ENCODE results near the gene LDLRAD4. TPM values are rescaled to one million over a fixed set of nuclear protein-coding genes. Genes with fewer than 3 reads are reported as not detected.

LDLRAD4 gene
- total RNA-seq, 1 donor from 2014 or later, result 34.1 TPM

DNA sequence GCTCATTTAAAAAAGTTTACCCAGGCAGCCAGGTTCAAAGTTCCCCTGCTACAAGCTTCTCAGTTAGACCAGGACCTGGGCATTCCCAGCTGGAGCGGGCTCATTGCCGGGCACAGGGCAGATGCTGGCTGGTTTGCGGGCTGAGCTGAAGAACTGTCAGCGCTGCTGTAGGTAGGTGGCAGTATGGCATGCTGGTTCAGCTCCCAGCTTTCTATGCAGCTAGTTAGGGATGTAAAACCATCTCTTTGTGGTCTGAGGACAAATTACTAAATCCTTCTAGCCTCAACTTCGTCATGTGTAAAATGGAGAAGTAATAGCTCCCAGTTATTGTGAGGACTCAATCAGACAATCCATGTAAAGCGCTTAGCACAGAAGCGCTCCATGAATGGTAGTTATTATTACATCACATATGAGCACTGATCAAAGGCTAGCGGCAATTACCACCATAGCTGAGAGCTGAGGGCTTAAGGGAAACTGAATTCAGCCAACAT, 2.4 kb upstream of the LDLRAD4 start:
- Mint-ChIP-seq H3K4me3 (ENCODE audit: unreplicated experiment) (peak overlapping the region; percentile 92), H3K4me1 (ENCODE audit: unreplicated experiment) (peaks cover 25% of the 10 kb centered on the region), H3K36me3 (ENCODE audit: low read depth, unreplicated experiment) (peaks cover 4% of the 10 kb centered on the region), H3K9me3 (ENCODE audit: unreplicated experiment) (no peaks in the 10 kb centered on the region), H3K27me3 (ENCODE audit: unreplicated experiment) (peaks cover 13% of the 10 kb centered on the region), H3K27ac (ENCODE audit: unreplicated experiment) (peak overlapping the region; percentile 64)
- peak; percentile 58 for DNase-seq (ENCODE audit: low spot score)
- TF ChIP-seq, protein P1, sequence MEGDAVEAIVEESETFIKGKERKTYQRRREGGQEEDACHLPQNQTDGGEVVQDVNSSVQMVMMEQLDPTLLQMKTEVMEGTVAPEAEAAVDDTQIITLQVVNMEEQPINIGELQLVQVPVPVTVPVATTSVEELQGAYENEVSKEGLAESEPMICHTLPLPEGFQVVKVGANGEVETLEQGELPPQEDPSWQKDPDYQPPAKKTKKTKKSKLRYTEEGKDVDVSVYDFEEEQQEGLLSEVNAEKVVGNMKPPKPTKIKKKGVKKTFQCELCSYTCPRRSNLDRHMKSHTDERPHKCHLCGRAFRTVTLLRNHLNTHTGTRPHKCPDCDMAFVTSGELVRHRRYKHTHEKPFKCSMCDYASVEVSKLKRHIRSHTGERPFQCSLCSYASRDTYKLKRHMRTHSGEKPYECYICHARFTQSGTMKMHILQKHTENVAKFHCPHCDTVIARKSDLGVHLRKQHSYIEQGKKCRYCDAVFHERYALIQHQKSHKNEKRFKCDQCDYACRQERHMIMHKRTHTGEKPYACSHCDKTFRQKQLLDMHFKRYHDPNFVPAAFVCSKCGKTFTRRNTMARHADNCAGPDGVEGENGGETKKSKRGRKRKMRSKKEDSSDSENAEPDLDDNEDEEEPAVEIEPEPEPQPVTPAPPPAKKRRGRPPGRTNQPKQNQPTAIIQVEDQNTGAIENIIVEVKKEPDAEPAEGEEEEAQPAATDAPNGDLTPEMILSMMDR (IDR thresholded peaks at IDR 0.05; ENCODE audit: unreplicated experiment), result peak; percentile 16

DNA sequence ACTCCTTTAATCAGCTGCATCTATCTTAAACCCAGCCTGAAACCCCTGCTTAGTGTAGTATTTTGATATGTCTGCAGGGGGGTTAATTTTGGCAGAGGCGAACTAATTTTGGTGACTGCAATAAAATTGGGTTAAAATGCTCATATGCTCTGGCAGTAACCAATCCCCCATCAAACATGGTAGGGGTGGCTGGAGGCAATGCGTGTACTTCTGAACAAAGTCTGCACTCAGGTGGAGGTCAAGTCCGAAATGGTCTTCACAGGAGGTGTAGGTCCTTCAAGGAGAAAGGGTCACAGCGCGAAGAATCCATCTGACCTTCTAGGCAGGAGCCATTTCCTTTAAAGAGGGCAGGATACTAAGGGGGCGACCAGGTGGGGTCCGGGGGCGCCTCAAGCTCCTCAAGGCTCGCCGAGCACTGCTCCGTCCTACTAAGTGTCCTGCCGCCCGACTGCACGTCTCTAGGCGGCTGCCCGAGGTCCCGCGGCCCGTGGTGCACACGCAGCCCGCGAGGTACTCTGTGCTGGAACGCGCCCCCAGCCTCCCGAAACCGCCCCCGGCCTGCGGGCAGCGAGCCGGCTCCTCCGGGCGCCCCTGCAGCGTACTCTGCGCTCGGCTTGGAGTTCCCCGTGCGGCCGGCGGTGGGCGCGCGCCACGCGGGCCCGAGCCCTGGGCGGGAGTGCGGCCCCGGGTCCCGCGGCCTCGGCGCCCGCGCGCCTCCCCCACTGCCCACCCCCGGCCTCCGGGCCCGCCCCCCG, 1.7 kb upstream of the LDLRAD4 start:
- peak; percentile 68 for DNase-seq (ENCODE audit: low spot score)
- Mint-ChIP-seq H3K4me3 (ENCODE audit: unreplicated experiment) (peak overlapping the region; percentile 92), H3K27ac (ENCODE audit: unreplicated experiment) (peak overlapping the region; percentile 64), H3K27me3 (ENCODE audit: unreplicated experiment) (peaks cover 13% of the 10 kb centered on the region), H3K36me3 (ENCODE audit: low read depth, unreplicated experiment) (peaks cover 4% of the 10 kb centered on the region), H3K4me1 (ENCODE audit: unreplicated experiment) (peaks cover 33% of the 10 kb centered on the region), H3K9me3 (ENCODE audit: unreplicated experiment) (no peaks in the 10 kb centered on the region)
- TF ChIP-seq, protein P1 (IDR thresholded peaks at IDR 0.05; ENCODE audit: unreplicated experiment), result peak; percentile 11

DNA sequence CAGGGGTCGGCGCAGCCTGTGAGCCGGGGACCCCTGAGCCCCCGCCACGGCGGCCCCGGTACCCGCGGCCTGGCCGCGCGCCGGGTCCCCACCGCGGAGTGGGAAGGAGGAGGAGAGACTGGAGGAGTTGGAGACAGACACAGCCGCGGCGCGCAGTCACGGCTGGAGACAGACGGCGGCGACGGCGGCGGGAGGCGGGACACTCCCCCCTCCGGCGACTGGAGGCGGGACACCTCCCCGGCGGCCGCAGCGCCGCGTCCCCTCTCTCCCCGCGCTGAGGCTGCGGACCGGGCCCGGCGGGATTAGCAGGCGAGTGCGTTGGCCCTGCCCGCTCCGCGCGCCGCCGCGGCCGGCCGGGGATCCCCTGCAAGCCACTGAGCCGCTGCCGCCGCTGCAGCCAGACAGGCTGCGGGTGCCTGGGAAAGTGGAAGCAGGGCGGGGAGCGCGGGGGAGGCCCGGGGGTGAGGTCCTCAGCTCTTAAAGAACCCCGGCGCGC, 1.0 kb upstream of the LDLRAD4 start:
- no peaks in the 10 kb centered on the region for H3K9me3 Mint-ChIP-seq (ENCODE audit: unreplicated experiment)
- no peak overlapping the region for H3K4me3 Mint-ChIP-seq (ENCODE audit: unreplicated experiment)
- DNase-seq (ENCODE audit: low spot score), result peak; percentile 65
- TF ChIP-seq, protein P1 (IDR thresholded peaks at IDR 0.05; ENCODE audit: unreplicated experiment), result no peak
- H3K27ac Mint-ChIP-seq (ENCODE audit: unreplicated experiment), result no peak overlapping the region
- peaks cover 37% of the 10 kb centered on the region for H3K4me1 Mint-ChIP-seq (ENCODE audit: unreplicated experiment)
- H3K36me3 Mint-ChIP-seq (ENCODE audit: low read depth, unreplicated experiment), result peaks cover 4% of the 10 kb centered on the region
- peaks cover 13% of the 10 kb centered on the region for H3K27me3 Mint-ChIP-seq (ENCODE audit: unreplicated experiment)

DNA sequence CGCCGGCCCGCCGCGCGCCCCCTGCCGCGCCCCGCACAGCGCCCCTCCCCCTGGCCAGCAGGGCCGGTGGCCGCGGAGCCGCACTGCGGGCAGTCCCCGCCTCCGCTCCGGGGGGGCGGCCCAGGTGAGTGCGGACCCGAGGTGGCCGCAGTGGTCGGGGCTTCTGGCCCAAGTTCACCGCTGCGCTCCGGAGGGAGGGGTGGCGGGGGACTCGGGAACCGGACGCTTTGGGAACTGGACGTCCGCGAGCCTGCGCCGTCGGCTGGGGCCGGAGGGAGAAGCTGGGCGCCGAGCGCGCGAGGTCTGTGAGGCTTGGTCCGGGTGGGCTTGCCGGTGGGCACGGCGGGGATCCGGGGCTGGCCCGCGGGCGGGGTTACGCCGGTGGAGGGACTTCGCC, 591 bp upstream of the LDLRAD4 start:
- no peak overlapping the region for H3K27ac Mint-ChIP-seq (ENCODE audit: unreplicated experiment)
- H3K36me3 Mint-ChIP-seq (ENCODE audit: low read depth, unreplicated experiment), result peaks cover 7% of the 10 kb centered on the region
- DNase-seq (ENCODE audit: low spot score), result peak; percentile 49
- H3K9me3 Mint-ChIP-seq (ENCODE audit: unreplicated experiment), result no peaks in the 10 kb centered on the region
- peak overlapping the region; percentile 79 for H3K4me3 Mint-ChIP-seq (ENCODE audit: unreplicated experiment)
- TF ChIP-seq, protein P1 (IDR thresholded peaks at IDR 0.05; ENCODE audit: unreplicated experiment), result no peak
- H3K4me1 Mint-ChIP-seq (ENCODE audit: unreplicated experiment), result peaks cover 42% of the 10 kb centered on the region
- peaks cover 13% of the 10 kb centered on the region for H3K27me3 Mint-ChIP-seq (ENCODE audit: unreplicated experiment)

DNA sequence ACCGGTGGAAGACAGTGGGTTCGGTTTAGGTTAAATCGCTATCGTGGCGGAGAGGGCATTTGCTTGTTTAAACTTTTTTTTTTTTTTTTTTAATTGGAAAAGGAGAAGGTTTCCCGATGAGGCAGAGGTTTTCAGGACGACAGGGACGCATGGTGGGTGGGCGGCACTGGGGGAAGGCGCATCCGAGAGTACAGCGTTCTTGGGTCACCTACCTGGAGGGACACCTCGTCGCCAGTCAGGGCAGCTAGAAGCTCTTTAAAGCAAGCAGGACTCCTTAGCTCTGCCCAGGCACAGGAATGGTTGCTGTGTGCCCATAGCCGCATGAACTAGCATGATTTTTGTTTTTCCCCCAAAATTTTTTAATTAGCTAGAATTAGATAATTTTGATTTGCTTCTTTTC, 437 bp downstream of the LDLRAD4 start:
- no peak for DNase-seq (ENCODE audit: low spot score)
- H3K27ac Mint-ChIP-seq (ENCODE audit: unreplicated experiment), result peak overlapping the region; percentile 17
- H3K36me3 Mint-ChIP-seq (ENCODE audit: low read depth, unreplicated experiment), result peaks cover 7% of the 10 kb centered on the region
- no peaks in the 10 kb centered on the region for H3K9me3 Mint-ChIP-seq (ENCODE audit: unreplicated experiment)
- TF ChIP-seq, protein P1 (IDR thresholded peaks at IDR 0.05; ENCODE audit: unreplicated experiment), result no peak
- H3K27me3 Mint-ChIP-seq (ENCODE audit: unreplicated experiment), result peaks cover 12% of the 10 kb centered on the region
- H3K4me1 Mint-ChIP-seq (ENCODE audit: unreplicated experiment), result peaks cover 48% of the 10 kb centered on the region
- H3K4me3 Mint-ChIP-seq (ENCODE audit: unreplicated experiment), result peak overlapping the region; percentile 82
